ENCODE data around the gene CAPN12.

Gene CAPN12

GRCh38 chr19:38723990-38724854, 20.1 kb downstream of the CAPN12 start:
- no peak for DNase-seq

- DNase-seq: no peak
These were observed 20.7 kb downstream of the CAPN12 start for GRCh38 chr19:38723606-38723965.

GRCh38 chr19:38722947-38723605, 21.2 kb downstream of the CAPN12 start:
- no peak for DNase-seq

GRCh38 chr19:38721979-38722773, 22.1 kb downstream of the CAPN12 start:
- peak; percentile 88 to 95 for DNase-seq

- DNase-seq: peak in 1 of 2 experiments; percentile 58
These were observed 22.8 kb downstream of the CAPN12 start for GRCh38 chr19:38721496-38721895.

GRCh38 chr19:38720559-38721236, 23.6 kb downstream of the CAPN12 start:
- DNase-seq: no peak

GRCh38 chr19:38719761-38720558, 24.3 kb downstream of the CAPN12 start:
- DNase-seq: no peak

- no peak for DNase-seq
These were observed 25.3 kb downstream of the CAPN12 start for GRCh38 chr19:38718747-38719543.

GRCh38 chr19:38717855-38718254, 26.4 kb downstream of the CAPN12 start:
- DNase-seq: no peak

- DNase-seq: no peak
These were observed 27.2 kb downstream of the CAPN12 start for GRCh38 chr19:38717051-38717450.

- DNase-seq: no peak
These were observed 28.7 kb downstream of the CAPN12 start for GRCh38 chr19:38715555-38715954.

GRCh38 chr19:38714354-38714778, 29.9 kb downstream of the CAPN12 start:
- DNase-seq: no peak

- DNase-seq: no peak
These were observed 30.4 kb downstream of the CAPN12 start for GRCh38 chr19:38713865-38714264.

GRCh38 chr19:38713227-38713649, 31.0 kb downstream of the CAPN12 start:
- no peak for DNase-seq

- no peak for DNase-seq
These were observed 32.0 kb downstream of the CAPN12 start for GRCh38 chr19:38712161-38712748.

- DNase-seq: no peak
These were observed 32.5 kb downstream of the CAPN12 start for GRCh38 chr19:38711726-38712153.

- no peak for DNase-seq
These were observed 33.1 kb downstream of the CAPN12 start for GRCh38 chr19:38710928-38711725.

GRCh38 chr19:38710416-38710702, 33.9 kb downstream of the CAPN12 start:
- no peak for DNase-seq

GRCh38 chr19:38709671-38710415, 34.4 kb downstream of the CAPN12 start:
- no peak for DNase-seq
